HepG2 (cell line): ENCODE data around the gene MPLKIP.

Source experiments
- CSRNP2 ChIP-seq: sonication (generic); formaldehyde crosslinking; conservative IDR thresholded peaks from 2 replicates; pipeline ENCODE4 v1.8.0; 2022; ENCODE audit warnings: low read depth, missing genetic modification reagents
- CTCF ChIP-seq: sonication (generic); formaldehyde crosslinking; IDR thresholded peaks from 2 replicates; pipeline ENCODE4 v1.5.0; 2020; ENCODE audit warnings: mild to moderate bottlenecking, missing genetic modification reagents, moderate library complexity
- NFE2L1 ChIP-seq: sonication (generic); formaldehyde crosslinking; IDR thresholded peaks from 2 replicates; pipeline ENCODE4 v1.4.0; 2020; ENCODE audit warnings: missing genetic modification reagents, mild to moderate bottlenecking, borderline replicate concordance
- TRAFD1 ChIP-seq: sonication (generic); formaldehyde crosslinking; IDR thresholded peaks from 2 replicates; pipeline ENCODE4 v1.5.1; 2020; ENCODE audit warnings: missing genetic modification reagents, mild to moderate bottlenecking, borderline replicate concordance
- ZFP37 ChIP-seq: sonication (generic); formaldehyde crosslinking; IDR thresholded peaks from 2 replicates; pipeline ENCODE4 v1.4.0; 2020; ENCODE audit warnings: missing genetic modification reagents, borderline replicate concordance
- ZNF275 ChIP-seq: sonication (generic); formaldehyde crosslinking; IDR thresholded peaks from 2 replicates; pipeline ENCODE4 v1.8.0; 2022; ENCODE audit warnings: missing genetic modification reagents, mild to moderate bottlenecking, inconsistent platforms, borderline replicate concordance
- ZNF326 ChIP-seq: sonication (generic); formaldehyde crosslinking; IDR thresholded peaks from 2 replicates; pipeline ENCODE4 v1.4.0; 2020; ENCODE audit warnings: missing genetic modification reagents, borderline replicate concordance

GRCh38 chr7:40102897-40103296, 31.5 kb downstream of the MPLKIP start:
- TF ChIP-seq CTCF (CRISPR knock-in tag) (no peak), CSRNP2 (CRISPR knock-in tag) (no peak), NFE2L1 (no peak), ZNF326 (CRISPR knock-in tag) (no peak), ZFP37 (CRISPR knock-in tag) (no peak), ZNF275 (CRISPR knock-in tag) (no peak), TRAFD1 (CRISPR knock-in tag) (no peak)
